GM21825 (cell line): ENCODE data around the gene DCAF6.

Experiments
- ATAC-seq: cut with Tn5 transposase; IDR thresholded peaks from one replicate; pipeline ENCODE4 v1.9.1; 2021; ENCODE audit warnings: mild to moderate bottlenecking, moderate library complexity; ENCODE audit not compliant: unreplicated experiment

The DCAF6 gene

GRCh38 chr1:167955915-167956314, 19.4 kb downstream of the DCAF6 start:
- ATAC-seq: no peak

- no peak for ATAC-seq
These were observed 21.2 kb downstream of the DCAF6 start for GRCh38 chr1:167957710-167958109.

- no peak for ATAC-seq
These were observed 28.2 kb downstream of the DCAF6 start for GRCh38 chr1:167964646-167965045.

GRCh38 chr1:167966050-167966449, 29.6 kb downstream of the DCAF6 start:
- ATAC-seq: no peak

GRCh38 chr1:167968569-167968968, 32.1 kb downstream of the DCAF6 start:
- ATAC-seq: no peak

GRCh38 chr1:167973832-167974231, 37.3 kb downstream of the DCAF6 start:
- no peak for ATAC-seq

- ATAC-seq: no peak
These were observed 38.2 kb downstream of the DCAF6 start for GRCh38 chr1:167974698-167975097.

GRCh38 chr1:167977245-167977644, 40.8 kb downstream of the DCAF6 start:
- ATAC-seq: no peak

GRCh38 chr1:167981933-167982332, 45.5 kb downstream of the DCAF6 start:
- ATAC-seq: no peak

GRCh38 chr1:167983797-167984420, 47.4 kb downstream of the DCAF6 start:
- no peak for ATAC-seq

GRCh38 chr1:167984886-167985489, 48.5 kb downstream of the DCAF6 start:
- no peak for ATAC-seq

GRCh38 chr1:167987174-167987573, 50.7 kb downstream of the DCAF6 start:
- ATAC-seq: no peak

- no peak for ATAC-seq
These were observed 55.1 kb downstream of the DCAF6 start for GRCh38 chr1:167991546-167991945.

GRCh38 chr1:167993720-167994119, 57.2 kb downstream of the DCAF6 start:
- no peak for ATAC-seq

- no peak for ATAC-seq
These were observed 58.1 kb downstream of the DCAF6 start for GRCh38 chr1:167994560-167994959.

GRCh38 chr1:167995038-167995437, 58.6 kb downstream of the DCAF6 start:
- no peak for ATAC-seq

- no peak for ATAC-seq
These were observed 59.8 kb downstream of the DCAF6 start for GRCh38 chr1:167996266-167996665.

- no peak for ATAC-seq
These were observed 60.6 kb downstream of the DCAF6 start for GRCh38 chr1:167997037-167997575.

- ATAC-seq: no peak
These were observed 63.4 kb downstream of the DCAF6 start for GRCh38 chr1:167999877-168000276.

GRCh38 chr1:168000656-168001055, 64.2 kb downstream of the DCAF6 start:
- no peak for ATAC-seq

- ATAC-seq: no peak
These were observed 64.7 kb downstream of the DCAF6 start for GRCh38 chr1:168001213-168001612.

- no peak for ATAC-seq
These were observed 68.0 kb downstream of the DCAF6 start for GRCh38 chr1:168004531-168004930.

- no peak for ATAC-seq
These were observed 69.0 kb downstream of the DCAF6 start for GRCh38 chr1:168005529-168005928.
